SK-N-SH treated with all-trans-retinoic acid at 6 μM for 48 hours (cell line): Measurements from ENCODE around the gene MED13.

Experiments
- GLIS3 ChIP-seq: fragments of 250-450 bp; sonication (Bioruptor Pico); IDR thresholded peaks from 2 replicates; pipeline ENCODE4 v1.5.0; 2020; ENCODE audit warnings: mild to moderate bottlenecking, moderate library complexity
- RARB ChIP-seq: fragments of 250-450 bp; sonication (Bioruptor Pico); IDR thresholded peaks from 2 replicates; pipeline ENCODE4 v1.8.0; 2021; ENCODE audit warnings: mild to moderate bottlenecking, moderate library complexity
- TCF4 ChIP-seq: fragments of 250-450 bp; sonication (Bioruptor Pico); IDR thresholded peaks from 2 replicates; pipeline ENCODE4 v1.8.0; 2021; ENCODE audit warnings: mild to moderate bottlenecking, moderate library complexity, borderline replicate concordance
- ZFP30 ChIP-seq: fragments of 450-650 bp; formaldehyde crosslinking; IDR thresholded peaks from 2 replicates; pipeline ENCODE4 v1.5.0; 2022; ENCODE audit warnings: mild to moderate bottlenecking, moderate library complexity
- TF ChIP-seq, protein P1 (sequence below): fragments of 250-450 bp; sonication (Bioruptor Pico); IDR thresholded peaks from 2 replicates; pipeline ENCODE4 v1.8.0; 2020; ENCODE audit warnings: mild to moderate bottlenecking, moderate library complexity, borderline replicate concordance

DNA sequence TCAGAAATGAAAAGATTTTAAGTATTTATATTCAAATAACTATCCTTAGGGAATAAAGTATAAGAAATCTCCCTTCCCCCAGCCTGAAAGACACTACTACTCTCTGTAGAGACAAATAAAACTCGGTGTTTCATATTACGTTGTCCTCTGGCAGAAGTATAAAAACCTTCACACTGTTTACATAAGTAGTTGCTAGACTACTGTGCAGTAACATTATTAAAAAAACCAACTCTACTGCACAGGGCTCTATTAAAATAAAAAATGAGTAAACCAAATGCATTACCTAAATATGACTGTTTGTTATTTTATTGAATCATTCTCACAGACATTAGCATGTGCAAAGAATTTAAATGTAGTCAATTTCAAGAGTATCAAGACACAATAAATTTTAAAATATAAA, 67.4 kb downstream of the MED13 start:
- TF ChIP-seq, protein P1, sequence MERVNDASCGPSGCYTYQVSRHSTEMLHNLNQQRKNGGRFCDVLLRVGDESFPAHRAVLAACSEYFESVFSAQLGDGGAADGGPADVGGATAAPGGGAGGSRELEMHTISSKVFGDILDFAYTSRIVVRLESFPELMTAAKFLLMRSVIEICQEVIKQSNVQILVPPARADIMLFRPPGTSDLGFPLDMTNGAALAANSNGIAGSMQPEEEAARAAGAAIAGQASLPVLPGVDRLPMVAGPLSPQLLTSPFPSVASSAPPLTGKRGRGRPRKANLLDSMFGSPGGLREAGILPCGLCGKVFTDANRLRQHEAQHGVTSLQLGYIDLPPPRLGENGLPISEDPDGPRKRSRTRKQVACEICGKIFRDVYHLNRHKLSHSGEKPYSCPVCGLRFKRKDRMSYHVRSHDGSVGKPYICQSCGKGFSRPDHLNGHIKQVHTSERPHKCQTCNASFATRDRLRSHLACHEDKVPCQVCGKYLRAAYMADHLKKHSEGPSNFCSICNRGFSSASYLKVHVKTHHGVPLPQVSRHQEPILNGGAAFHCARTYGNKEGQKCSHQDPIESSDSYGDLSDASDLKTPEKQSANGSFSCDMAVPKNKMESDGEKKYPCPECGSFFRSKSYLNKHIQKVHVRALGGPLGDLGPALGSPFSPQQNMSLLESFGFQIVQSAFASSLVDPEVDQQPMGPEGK = no peak
- TF ChIP-seq GLIS3 (CRISPR knock-in tag) (no peak), TCF4 (CRISPR knock-in tag) (no peak), ZFP30 (no peak), RARB (CRISPR knock-in tag) (no peak)
